Heart left ventricle (tissue), 16 donors: ENCODE data around the gene SND1. TPM values are rescaled to one million over a fixed set of nuclear protein-coding genes. Genes with fewer than 3 reads are reported as not detected.

Experiments
- ATAC-seq, 4 donors: fragments of 200-7000 bp; cut with Tn5 transposase; one replicate each; pipeline ENCODE4 v1.9.1; 2020 to 2022; ENCODE audit warnings: moderate library complexity in 4 of 4, mild to moderate bottlenecking in 3 of 4, moderate number of reproducible peaks in 1 of 4
- DNase-seq, 5 donors: peaks; one replicate each; pipeline ENCODE4 v3.0.0-alpha.2; 2020
- H3K27ac ChIP-seq, 12 donors: fragments of 200-600 bp; sonication (generic) in 4 of 12; one replicate each; pipeline versions ENCODE4 v1.5.0 to v1.8.0; 2016 to 2022; ENCODE audit warnings: mild to moderate bottlenecking in 2 of 12
- H3K27me3 ChIP-seq, 9 donors: fragments of 200-600 bp; sonication (generic) in 2 of 9; one replicate each; pipeline versions ENCODE4 v1.5.1 to v1.8.0; 2016 to 2022; ENCODE audit warnings: mild to moderate bottlenecking in 3 of 9
- H3K36me3 ChIP-seq, 9 donors: fragments of 200-600 bp; sonication (generic) in 2 of 9; one replicate each; pipeline versions ENCODE4 v1.5.0 to v1.8.0; 2018 to 2022; ENCODE audit warnings: mild to moderate bottlenecking in 2 of 9
- H3K4me1 ChIP-seq, 12 donors: fragments of 200-600 bp; sonication (generic) in 4 of 12; one replicate each; pipeline versions ENCODE4 v1.5.0 to v1.8.0; 2016 to 2022; ENCODE audit warnings: mild to moderate bottlenecking in 3 of 12
- H3K4me3 ChIP-seq, 12 donors: fragments of 200-600 bp; sonication (generic) in 4 of 12; one replicate each; pipeline versions ENCODE4 v1.5.0 to v1.8.0; 2017 to 2022; ENCODE audit warnings: mild to moderate bottlenecking in 9 of 12, moderate library complexity in 4 of 12
- H3K9me3 ChIP-seq, 12 donors: fragments of 200-600 bp; sonication (generic) in 4 of 12; one replicate each; pipeline versions ENCODE4 v1.5.0 to v1.8.0; 2016 to 2022; ENCODE audit warnings: mild to moderate bottlenecking in 1 of 12
- POLR2A ChIP-seq, 2 donors: fragments of 450-650 bp; IDR thresholded peaks; one replicate each; pipeline ENCODE4 v1.6.1; 2017; ENCODE audit warnings: antibody characterized with exemption in 2 of 2, mild to moderate bottlenecking in 2 of 2, moderate library complexity in 2 of 2
- WGBS, 4 donors: extraction: QIAGEN DNeasy Blood & Tissue Kit in 2 of 4; methylation state at CpG; one replicate each; pipeline versions ENCODE4 v1.1.5 to v1.1.7; 2013 to 2018; 5-methylcytosine and 5-hydroxymethylcytosine counted together
- intact Hi-C, 10 donors: fragments of 100-400 bp; cut with DNase I; formaldehyde crosslinking; loops; one replicate each; pipeline versions ENCODE4 v1.11.1 to v1.14.2; 2022
- polyA plus RNA-seq, 2 donors: library from polyadenylated mRNA; stranded (reverse); fragments of 200-250 nt; gene quantifications; one replicate each; pipeline ENCODE4 v1.2.3, GENCODE V29; 2013
- total RNA-seq, 9 donors: library from RNA; depleted of rRNA in 2 of 9; stranded (reverse); fragments of >200 nt in 2 of 9; fragmentation: NEBNext Ultra II Directional in 3 of 9; extraction: Animal tissue kit (Norgen Biotek cat#: 25700) in 3 of 9; gene quantifications; one replicate each; pipeline versions ENCODE4 v1.1.0 to v1.2.4, GENCODE V29; 2016 to 2023
- TF ChIP-seq, protein P1 (sequence below), 12 donors: fragments of 200-600 bp; sonication (generic) in 4 of 12; IDR thresholded peaks; one replicate each; pipeline versions ENCODE4 v1.5.0 to v1.8.0; 2018 to 2022; ENCODE audit warnings: antibody characterized with exemption in 12 of 12, mild to moderate bottlenecking in 5 of 12
- donor health status: ischemic (EF 13 %, LVEDD 7.1; RV severe dilation, severe dysfunction).
- donor health status: healthy with polysubstance abuse.
- donor health status: DM: no; HTN: yes; CAD: no.
- donor health status: DM: no; HTN: no; CAD: no.
- donor health status: ischemic (EF 25% LVEDD 6.9; RV normal size, moderate dysfunction).
- donor health status: ischemic (EF 25% LVEDD 5.7; RV mildly dilated, moderate dysfunction).
- donor health status: healthy.
- donor health status: DM: yes; HTN: yes; CAD: no.
- donor health status: ischemic (EF 35%, LVEDD 5.7; RV mildly dilated, moderate dysfunction).
- donor health status: nonischemic (EF 11% LVEDD 7.7; RV severe dilation, severe dysfunction).
- donor health status: DM: yes; HTN: yes; CAD: no.
- donor health status: PGD.
- donor health status: ischemic (EF 29% LVEDD 5.4; RV normal size, mild dysfunction).
- donor health status: nonischemic (EF 23%, LVEDD 6.1; RV moderate dilation, normal function).

SND1 gene
- total and polyA plus RNA-seq, 11 donors: 45.6 to 115 (median 76.3) TPM

DNA sequence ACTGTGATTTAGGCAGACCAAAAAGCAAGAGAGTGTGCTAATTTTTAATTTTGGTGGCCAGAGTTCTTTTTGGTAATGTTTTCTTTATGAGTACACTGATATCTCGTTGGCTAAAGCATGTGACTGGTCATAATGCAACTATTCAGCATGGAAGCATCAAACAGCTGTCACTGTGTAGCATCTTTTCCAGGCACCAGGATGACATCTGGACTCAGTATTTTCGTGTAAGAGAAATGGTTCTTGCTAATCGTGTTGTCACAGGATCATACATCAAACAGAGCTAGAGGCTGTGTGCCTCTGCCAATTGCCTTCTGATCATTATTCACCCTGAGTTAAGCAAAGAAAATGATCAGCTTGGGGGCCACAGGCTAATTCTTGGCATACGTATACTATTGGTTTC is 118.9 kb downstream of the SND1 start:
- Histone ChIP-seq H3K4me3 (no peak overlapping the region), H3K9me3 (no peaks in the 10 kb centered on the region), H3K36me3 (no peaks in the 10 kb centered on the region), H3K4me1 (peaks cover 0 to 26% (median 17%) of the 10 kb centered on the region in 12 donors), H3K27ac (no peak overlapping the region), H3K27me3 (no peaks in the 10 kb centered on the region)
- ATAC-seq (peak in 2 of 4 donors; percentile 44 to 63), DNase-seq (no peak)
- TF ChIP-seq, protein P1, sequence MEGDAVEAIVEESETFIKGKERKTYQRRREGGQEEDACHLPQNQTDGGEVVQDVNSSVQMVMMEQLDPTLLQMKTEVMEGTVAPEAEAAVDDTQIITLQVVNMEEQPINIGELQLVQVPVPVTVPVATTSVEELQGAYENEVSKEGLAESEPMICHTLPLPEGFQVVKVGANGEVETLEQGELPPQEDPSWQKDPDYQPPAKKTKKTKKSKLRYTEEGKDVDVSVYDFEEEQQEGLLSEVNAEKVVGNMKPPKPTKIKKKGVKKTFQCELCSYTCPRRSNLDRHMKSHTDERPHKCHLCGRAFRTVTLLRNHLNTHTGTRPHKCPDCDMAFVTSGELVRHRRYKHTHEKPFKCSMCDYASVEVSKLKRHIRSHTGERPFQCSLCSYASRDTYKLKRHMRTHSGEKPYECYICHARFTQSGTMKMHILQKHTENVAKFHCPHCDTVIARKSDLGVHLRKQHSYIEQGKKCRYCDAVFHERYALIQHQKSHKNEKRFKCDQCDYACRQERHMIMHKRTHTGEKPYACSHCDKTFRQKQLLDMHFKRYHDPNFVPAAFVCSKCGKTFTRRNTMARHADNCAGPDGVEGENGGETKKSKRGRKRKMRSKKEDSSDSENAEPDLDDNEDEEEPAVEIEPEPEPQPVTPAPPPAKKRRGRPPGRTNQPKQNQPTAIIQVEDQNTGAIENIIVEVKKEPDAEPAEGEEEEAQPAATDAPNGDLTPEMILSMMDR (IDR thresholded peaks at IDR 0.05): no peak
- TF ChIP-seq POLR2A (IDR thresholded peaks at IDR 0.05): no peak
- WGBS, 4 donors: 70 to 72% (median 71%) methylated on average over 4 of the region's 4 CpGs
- intact Hi-C loops: no loop called here

DNA sequence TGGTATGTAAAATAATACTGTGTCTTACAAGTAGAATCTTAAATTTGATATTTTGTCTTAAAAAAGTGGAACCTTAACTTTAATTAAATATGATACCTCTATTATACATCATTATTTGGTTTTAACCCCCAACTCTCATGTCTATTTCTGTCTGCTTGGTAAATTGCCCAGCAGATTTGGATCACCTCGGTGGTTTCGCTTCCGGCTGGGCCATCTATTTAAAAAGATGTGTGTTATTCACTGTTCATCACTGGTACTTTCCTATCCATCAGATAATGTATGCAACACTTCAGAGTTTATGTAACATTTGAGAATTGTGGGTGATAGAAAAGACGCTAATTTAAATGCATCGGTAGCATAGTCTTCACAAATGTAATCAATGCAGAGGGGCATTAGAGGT is 119.7 kb downstream of the SND1 start:
- H3K27ac ChIP-seq: no peak overlapping the region
- 80 to 87% (median 83%) methylated on average over 5 of the region's 5 CpGs for WGBS, 4 donors
- TF ChIP-seq, protein P1 (IDR thresholded peaks at IDR 0.05): no peak
- TF ChIP-seq POLR2A (IDR thresholded peaks at IDR 0.05): no peak
- H3K4me1 ChIP-seq: peaks cover 0 to 26% (median 17%) of the 10 kb centered on the region in 12 donors
- no peaks in the 10 kb centered on the region for H3K36me3 ChIP-seq
- DNase-seq (no peak), ATAC-seq (no peak)
- no peaks in the 10 kb centered on the region for H3K27me3 ChIP-seq
- H3K9me3 ChIP-seq: no peaks in the 10 kb centered on the region
- intact Hi-C loops: no loop called here
- H3K4me3 ChIP-seq: no peak overlapping the region

DNA sequence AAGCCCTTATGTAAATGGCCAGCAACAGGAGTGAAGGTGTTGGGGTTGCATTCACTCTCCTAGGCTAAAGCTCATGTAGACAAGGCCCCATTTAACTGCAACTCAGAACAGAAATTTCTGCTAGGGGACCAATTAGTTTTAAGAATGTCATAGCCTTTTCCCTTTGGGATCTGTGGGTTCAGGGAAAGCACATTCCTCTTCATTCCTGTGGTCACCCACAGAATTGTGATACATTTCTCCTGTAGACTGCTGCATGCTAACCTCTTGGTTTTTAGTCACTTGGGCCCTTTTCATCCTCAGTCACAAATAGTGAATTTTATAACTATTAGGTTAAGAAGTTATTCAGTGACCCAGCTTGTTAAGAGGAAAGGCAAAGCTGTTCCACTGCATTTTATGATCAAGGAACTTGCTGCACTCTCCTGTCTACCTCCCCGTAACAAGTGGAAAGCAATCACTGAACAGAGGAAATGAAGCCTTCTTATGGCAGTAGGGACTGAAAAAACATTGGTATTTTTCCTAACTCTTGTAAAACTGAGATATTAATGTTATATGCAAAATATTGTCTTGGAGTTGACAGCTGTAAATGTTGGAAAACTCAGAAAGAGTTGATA is 124.9 kb downstream of the SND1 start:
- intact Hi-C loops: no loop called here
- Histone ChIP-seq H3K27ac (no peak overlapping the region), H3K4me1 (peaks cover 0 to 19% (median 0%) of the 10 kb centered on the region in 12 donors), H3K27me3 (no peaks in the 10 kb centered on the region), H3K9me3 (no peaks in the 10 kb centered on the region), H3K36me3 (no peaks in the 10 kb centered on the region), H3K4me3 (no peak overlapping the region)
- TF ChIP-seq, protein P1 (IDR thresholded peaks at IDR 0.05): no peak
- TF ChIP-seq POLR2A (IDR thresholded peaks at IDR 0.05): no peak
- WGBS, 4 donors: 95 to 100% (median 97%) methylated on average over 1 of the region's 1 CpG
- DNase-seq: no peak
- no peak for ATAC-seq

DNA sequence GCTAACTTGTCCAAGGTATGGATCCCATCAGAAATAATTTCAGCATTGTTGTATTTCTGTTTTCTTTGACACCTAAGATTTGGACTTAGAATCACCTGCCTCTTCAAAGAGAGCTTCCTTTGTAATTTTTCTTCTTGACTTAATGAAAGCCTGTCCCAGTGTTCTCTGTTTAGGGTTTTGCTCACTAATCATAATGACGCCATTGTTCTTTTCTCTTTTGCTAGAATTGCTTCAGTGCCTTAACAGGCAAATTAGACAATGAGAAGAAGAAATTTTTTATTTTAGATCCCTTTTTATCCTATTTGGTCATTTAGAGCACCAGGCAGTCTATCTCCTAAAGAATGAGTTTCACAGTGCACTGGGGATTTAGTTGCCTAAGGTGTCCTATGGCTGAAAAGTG is 128.5 kb downstream of the SND1 start:
- no peaks in the 10 kb centered on the region for H3K36me3 ChIP-seq
- intact Hi-C loops: no loop called here
- no peak for ATAC-seq
- no peak for TF ChIP-seq POLR2A (IDR thresholded peaks at IDR 0.05)
- TF ChIP-seq, protein P1 (IDR thresholded peaks at IDR 0.05): no peak
- no peak overlapping the region for H3K4me3 ChIP-seq
- no peaks in the 10 kb centered on the region for H3K27me3 ChIP-seq
- H3K9me3 ChIP-seq: no peaks in the 10 kb centered on the region
- 91 to 96% (median 95%) methylated on average over 1 of the region's 1 CpG for WGBS, 4 donors
- peaks cover 0 to 35% (median 4%) of the 10 kb centered on the region in 12 donors for H3K4me1 ChIP-seq
- H3K27ac ChIP-seq: no peak overlapping the region
- DNase-seq: no peak
